LNCAP (cell line): Measurements from ENCODE around the gene FRMD4A.

Experiments used
- CTCF ChIP-seq: fragments of 450-650 bp; IDR thresholded peaks from 2 replicates; pipeline ENCODE4 v1.5.1; 2017; ENCODE audit warnings: mild to moderate bottlenecking

FRMD4A gene

GRCh38 chr10:13959443-13960359 is 371.0 kb downstream of the FRMD4A start:
- TF ChIP-seq CTCF = no peak

GRCh38 chr10:13957856-13958255 is 372.9 kb downstream of the FRMD4A start:
- TF ChIP-seq CTCF = no peak

GRCh38 chr10:13956826-13957225 is 373.9 kb downstream of the FRMD4A start:
- no peak for TF ChIP-seq CTCF

GRCh38 chr10:13955409-13956068 is 375.2 kb downstream of the FRMD4A start:
- TF ChIP-seq CTCF = no peak

- TF ChIP-seq CTCF = no peak
These were observed 377.4 kb downstream of the FRMD4A start for GRCh38 chr10:13953371-13953770.

- no peak for TF ChIP-seq CTCF
These were observed 380.2 kb downstream of the FRMD4A start for GRCh38 chr10:13950543-13950939.

GRCh38 chr10:13949844-13950542 is 380.7 kb downstream of the FRMD4A start:
- TF ChIP-seq CTCF = no peak
